MM.1S (cell line): ENCODE measurements around the gene GSTA1.

ENCODE experiments used
- EZH2 ChIP-seq: fragments of 300-600 bp; sonication (generic); optimal IDR thresholded peaks from 2 replicates; pipeline ENCODE3; 2017; ENCODE audit warnings: low read depth, mild to moderate bottlenecking, antibody characterized with exemption, low read length, mixed read lengths
- TF ChIP-seq, protein P1 (sequence below): fragments of 300-600 bp; sonication (generic); IDR thresholded peaks from 2 replicates; pipeline ENCODE4 v1.5.1; 2016; ENCODE audit warnings: antibody characterized with exemption, low read length, mixed read lengths

- TF ChIP-seq EZH2 = no peak
- TF ChIP-seq, protein P1, sequence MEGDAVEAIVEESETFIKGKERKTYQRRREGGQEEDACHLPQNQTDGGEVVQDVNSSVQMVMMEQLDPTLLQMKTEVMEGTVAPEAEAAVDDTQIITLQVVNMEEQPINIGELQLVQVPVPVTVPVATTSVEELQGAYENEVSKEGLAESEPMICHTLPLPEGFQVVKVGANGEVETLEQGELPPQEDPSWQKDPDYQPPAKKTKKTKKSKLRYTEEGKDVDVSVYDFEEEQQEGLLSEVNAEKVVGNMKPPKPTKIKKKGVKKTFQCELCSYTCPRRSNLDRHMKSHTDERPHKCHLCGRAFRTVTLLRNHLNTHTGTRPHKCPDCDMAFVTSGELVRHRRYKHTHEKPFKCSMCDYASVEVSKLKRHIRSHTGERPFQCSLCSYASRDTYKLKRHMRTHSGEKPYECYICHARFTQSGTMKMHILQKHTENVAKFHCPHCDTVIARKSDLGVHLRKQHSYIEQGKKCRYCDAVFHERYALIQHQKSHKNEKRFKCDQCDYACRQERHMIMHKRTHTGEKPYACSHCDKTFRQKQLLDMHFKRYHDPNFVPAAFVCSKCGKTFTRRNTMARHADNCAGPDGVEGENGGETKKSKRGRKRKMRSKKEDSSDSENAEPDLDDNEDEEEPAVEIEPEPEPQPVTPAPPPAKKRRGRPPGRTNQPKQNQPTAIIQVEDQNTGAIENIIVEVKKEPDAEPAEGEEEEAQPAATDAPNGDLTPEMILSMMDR = no peak
Observed at GRCh38 chr6:52840763-52841585, 37.4 kb upstream of the GSTA1 start, which contains the start of gene GSTA5.
